HEK293 (cell line): ENCODE measurements around the gene PNPLA5.

ENCODE experiments used
- CTCF ChIP-seq: fragments of 450-650 bp; formaldehyde crosslinking; IDR thresholded peaks from 2 replicates; pipeline ENCODE4 v1.5.1; 2016; ENCODE audit warnings: missing biosample characterization, missing genetic modification characterization
- KLF17 ChIP-seq: fragments of 450-650 bp; formaldehyde crosslinking; IDR thresholded peaks from 2 replicates; pipeline ENCODE4 v1.5.1; 2016; ENCODE audit warnings: missing biosample characterization, missing genetic modification characterization
- ZNF133 ChIP-seq: fragments of 450-650 bp; formaldehyde crosslinking; IDR thresholded peaks from 2 replicates; pipeline ENCODE4 v1.5.1; 2016; ENCODE audit warnings: missing biosample characterization, missing genetic modification characterization
- ZNF335 ChIP-seq: fragments of 450-650 bp; formaldehyde crosslinking; conservative IDR thresholded peaks from 2 replicates; pipeline ENCODE4 v1.5.1; 2016; ENCODE audit warnings: missing biosample characterization, missing genetic modification characterization
- ZNF404 ChIP-seq: fragments of 450-650 bp; formaldehyde crosslinking; IDR thresholded peaks from 2 replicates; pipeline ENCODE4 v1.5.1; 2017; ENCODE audit warnings: missing biosample characterization, missing genetic modification characterization
- ZNF580 ChIP-seq: fragments of 450-650 bp; formaldehyde crosslinking; IDR thresholded peaks from 2 replicates; pipeline ENCODE4 v1.5.1; 2016; ENCODE audit warnings: missing biosample characterization, missing genetic modification characterization

GRCh38 chr22:43843783-43844530 lies 47.9 kb downstream of the PNPLA5 start:
- TF ChIP-seq ZNF404 (tag by site-specific recombination) (no peak), CTCF (no peak), ZNF335 (no peak), ZNF580 (tag by site-specific recombination) (no peak), ZNF133 (no peak), KLF17 (tag by site-specific recombination) (no peak)
